ENCODE measurements around the gene SMAD6. TPM values are rescaled to one million over a fixed set of nuclear protein-coding genes. Genes with fewer than 3 reads are reported as not detected.
A peak's percentile ranks its signal among the peaks of the same experiment; 100 is the strongest.

Gene SMAD6
- total RNA-seq, 4 donors from 2014 or later: 59.3 to 118 (median 62.3) TPM

DNA sequence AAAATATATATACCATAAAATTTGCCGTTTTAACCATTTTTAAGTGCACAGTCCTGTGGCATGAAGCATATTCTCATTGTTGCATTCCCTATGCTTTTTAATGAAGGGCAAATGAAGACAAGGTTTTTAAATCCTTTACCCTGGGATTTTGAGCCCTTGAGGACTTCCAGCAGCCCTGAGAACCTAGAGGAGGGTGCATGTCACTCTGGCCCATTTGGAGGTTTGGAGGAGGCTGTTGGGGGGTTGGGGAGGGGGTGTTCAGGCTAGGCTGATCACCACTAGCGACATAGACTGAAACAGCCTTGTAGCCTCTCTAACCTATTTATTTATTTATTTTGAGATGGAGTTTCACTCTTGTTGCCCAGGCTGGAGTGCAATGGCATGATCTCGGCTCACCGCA, 86.0 kb downstream of the SMAD6 start:
- 96% methylated on average over 4 of the region's 4 CpGs for WGBS, 2 donors
- Histone ChIP-seq H3K27ac (no peak overlapping the region), H3K27me3 (no peaks in the 10 kb centered on the region), H3K4me3 (replicated peaks in 1 of 3) (no peak overlapping the region), H3K9me3 (no peaks in the 10 kb centered on the region), H3K36me3 (no peaks in the 10 kb centered on the region), H3K4me1 (peaks cover 0 to 7% of the 10 kb centered on the region in 2 donors)
- TF ChIP-seq, protein P1, sequence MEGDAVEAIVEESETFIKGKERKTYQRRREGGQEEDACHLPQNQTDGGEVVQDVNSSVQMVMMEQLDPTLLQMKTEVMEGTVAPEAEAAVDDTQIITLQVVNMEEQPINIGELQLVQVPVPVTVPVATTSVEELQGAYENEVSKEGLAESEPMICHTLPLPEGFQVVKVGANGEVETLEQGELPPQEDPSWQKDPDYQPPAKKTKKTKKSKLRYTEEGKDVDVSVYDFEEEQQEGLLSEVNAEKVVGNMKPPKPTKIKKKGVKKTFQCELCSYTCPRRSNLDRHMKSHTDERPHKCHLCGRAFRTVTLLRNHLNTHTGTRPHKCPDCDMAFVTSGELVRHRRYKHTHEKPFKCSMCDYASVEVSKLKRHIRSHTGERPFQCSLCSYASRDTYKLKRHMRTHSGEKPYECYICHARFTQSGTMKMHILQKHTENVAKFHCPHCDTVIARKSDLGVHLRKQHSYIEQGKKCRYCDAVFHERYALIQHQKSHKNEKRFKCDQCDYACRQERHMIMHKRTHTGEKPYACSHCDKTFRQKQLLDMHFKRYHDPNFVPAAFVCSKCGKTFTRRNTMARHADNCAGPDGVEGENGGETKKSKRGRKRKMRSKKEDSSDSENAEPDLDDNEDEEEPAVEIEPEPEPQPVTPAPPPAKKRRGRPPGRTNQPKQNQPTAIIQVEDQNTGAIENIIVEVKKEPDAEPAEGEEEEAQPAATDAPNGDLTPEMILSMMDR (IDR thresholded peaks at IDR 0.05): no peak
- TF ChIP-seq POLR2A (IDR thresholded peaks at IDR 0.05): no peak
- intact Hi-C loops (cut with DNase I): no loop called here
- no peak for DNase-seq

DNA sequence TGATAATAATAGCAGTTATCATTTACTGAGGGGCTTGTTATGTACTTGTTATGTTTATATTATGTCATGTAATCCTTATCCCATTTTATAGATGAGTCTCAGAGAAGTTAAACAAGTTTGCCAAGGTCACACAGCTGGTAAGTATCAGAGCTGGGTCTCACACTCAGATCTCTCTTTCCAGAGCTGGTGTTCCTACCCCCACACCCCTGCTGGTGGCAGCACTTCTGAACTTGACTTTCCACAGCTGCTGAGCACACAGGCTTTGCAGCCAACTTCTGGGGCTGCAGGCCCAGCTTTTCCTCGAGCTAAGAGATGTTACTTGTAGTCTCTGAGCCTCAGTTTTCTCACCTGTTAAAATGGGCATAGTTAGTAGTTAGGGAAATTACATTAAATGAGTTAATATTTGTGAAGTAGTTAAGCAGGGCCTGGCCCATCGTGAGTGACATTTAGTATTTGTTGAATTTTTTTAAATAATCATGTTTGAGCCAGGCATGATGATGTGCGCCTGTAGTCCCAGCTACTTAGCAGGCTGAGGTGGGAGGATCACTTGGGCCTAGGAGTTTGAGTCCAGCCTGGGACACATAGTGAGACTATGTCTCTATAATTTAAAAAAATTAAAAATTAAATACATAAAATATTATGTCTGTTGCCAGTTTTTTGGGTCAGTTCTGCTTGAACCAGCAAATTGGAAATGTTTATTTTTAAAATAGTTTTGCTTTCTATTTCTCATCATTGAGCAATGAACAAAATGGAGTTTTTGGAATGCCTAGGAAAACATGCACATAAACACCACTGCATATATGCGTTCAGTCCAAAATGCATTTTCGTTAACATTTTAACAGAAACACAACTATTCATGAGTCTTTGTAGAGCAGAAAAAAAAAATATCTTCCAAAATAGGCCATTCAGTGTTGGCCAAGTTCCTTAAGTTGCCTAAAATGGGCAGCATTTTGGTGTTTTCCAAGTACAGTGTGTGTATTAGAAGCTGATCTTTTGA, 87.3 kb downstream of the SMAD6 start:
- Histone ChIP-seq H3K4me3 (replicated peaks in 1 of 3) (no peak overlapping the region), H3K9me3 (no peaks in the 10 kb centered on the region), H3K27ac (no peak overlapping the region), H3K27me3 (no peaks in the 10 kb centered on the region), H3K36me3 (no peaks in the 10 kb centered on the region), H3K4me1 (peaks cover 0 to 7% of the 10 kb centered on the region in 2 donors)
- WGBS, 2 donors: 67 to 73% methylated on average over 5 of the region's 5 CpGs
- peak; percentile 50 to 57 for DNase-seq
- TF ChIP-seq, protein P1 (IDR thresholded peaks at IDR 0.05): peak in 4 of 6 experiments; percentile 32 to 52 (median 48)
- no peak for TF ChIP-seq POLR2A (IDR thresholded peaks at IDR 0.05)
- intact Hi-C loops (cut with DNase I): no loop called here

GRCh38 chr15:66795851-66796250, 93.8 kb downstream of the SMAD6 start:
- no peak for DNase-seq
- Histone ChIP-seq H3K27ac (no peak overlapping the region), H3K9me3 (no peaks in the 10 kb centered on the region), H3K4me3 (replicated peaks in 1 of 3) (no peak overlapping the region), H3K36me3 (no peaks in the 10 kb centered on the region), H3K4me1 (no peaks in the 10 kb centered on the region), H3K27me3 (no peaks in the 10 kb centered on the region)
- TF ChIP-seq, protein P1 (IDR thresholded peaks at IDR 0.05): no peak
- no peak for TF ChIP-seq POLR2A (IDR thresholded peaks at IDR 0.05)
- intact Hi-C loops (cut with DNase I): no loop called here
- WGBS, 2 donors: 93 to 97% methylated on average over 10 of the region's 10 CpGs

DNA sequence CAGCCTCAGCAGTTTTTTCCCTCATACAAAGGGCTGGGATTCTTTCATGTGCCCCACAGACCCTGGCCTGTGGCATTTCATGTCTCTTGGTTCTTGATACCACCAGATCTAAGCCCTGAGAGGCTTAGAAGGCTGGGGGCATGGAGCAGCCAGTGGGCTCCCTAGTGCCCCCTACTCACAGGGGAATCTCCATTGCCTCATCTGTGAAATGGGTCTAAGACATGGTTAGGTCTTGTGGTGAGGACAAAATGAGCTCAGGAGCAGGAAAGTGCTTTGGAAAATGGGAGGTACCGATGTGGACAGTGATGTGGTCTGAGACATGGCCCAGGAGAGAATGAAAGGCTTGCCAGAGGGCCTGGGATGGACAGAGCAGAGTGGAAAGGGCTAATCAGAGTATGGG, 94.3 kb downstream of the SMAD6 start:
- Histone ChIP-seq H3K27me3 (no peaks in the 10 kb centered on the region), H3K9me3 (no peaks in the 10 kb centered on the region), H3K27ac (no peak overlapping the region), H3K4me1 (no peaks in the 10 kb centered on the region), H3K4me3 (replicated peaks in 1 of 3) (no peak overlapping the region), H3K36me3 (no peaks in the 10 kb centered on the region)
- TF ChIP-seq, protein P1 (IDR thresholded peaks at IDR 0.05): no peak
- TF ChIP-seq POLR2A (IDR thresholded peaks at IDR 0.05): no peak
- intact Hi-C loops (cut with DNase I): no loop called here
- 95 to 96% methylated on average over 1 of the region's 1 CpG for WGBS, 2 donors
- DNase-seq: no peak

- H3K27ac ChIP-seq: no peak overlapping the region
- H3K9me3 ChIP-seq: no peaks in the 10 kb centered on the region
- H3K4me3 ChIP-seq (replicated peaks in 1 of 3): no peak overlapping the region
- H3K27me3 ChIP-seq: no peaks in the 10 kb centered on the region
- no peaks in the 10 kb centered on the region for H3K36me3 ChIP-seq
- no peak for DNase-seq
- 87 to 95% methylated on average over 7 of the region's 7 CpGs for WGBS, 2 donors
- intact Hi-C loops (cut with DNase I): no loop called here
- TF ChIP-seq POLR2A (IDR thresholded peaks at IDR 0.05): no peak
- TF ChIP-seq, protein P1 (IDR thresholded peaks at IDR 0.05): no peak
- peaks cover 11 to 13% of the 10 kb centered on the region in 2 donors for H3K4me1 ChIP-seq
Measured at GRCh38 chr15:66797921-66798320, 95.9 kb downstream of the SMAD6 start.
